Uterus (tissue), 4 donors: Measurements from ENCODE around the gene MYH15. TPM values are rescaled to one million over a fixed set of nuclear protein-coding genes. Genes with fewer than 3 reads are reported as not detected.

Experiments
- DNase-seq, 2 donors: peaks; one replicate each; pipeline ENCODE4 v3.0.0-alpha.2; 2019 to 2020
- H3K27ac ChIP-seq, 2 donors: fragments of 200-600 bp; sonication (generic); 1 replicate in 1 of 2; 2 replicates in 1 of 2; pipeline ENCODE4 v1.5.1; 2016 to 2018
- H3K27me3 ChIP-seq, 2 donors: fragments of 200-600 bp; sonication (generic); one replicate each; pipeline ENCODE4 v1.5.1; 2018 to 2019; ENCODE audit warnings: control low read depth in 1 of 2
- H3K36me3 ChIP-seq, 2 donors: fragments of 200-600 bp; sonication (generic); one replicate each; pipeline ENCODE4 v1.5.1; 2019; ENCODE audit warnings: control low read depth in 1 of 2
- H3K4me1 ChIP-seq, 2 donors: fragments of 200-600 bp; sonication (generic); one replicate each; pipeline ENCODE4 v1.5.1; 2018 to 2019; ENCODE audit warnings: control low read depth in 1 of 2
- H3K4me3 ChIP-seq, 2 donors: fragments of 200-600 bp; sonication (generic); 1 replicate in 1 of 2; 2 replicates in 1 of 2; pipeline ENCODE4 v1.5.1; 2018 to 2019; ENCODE audit warnings: mild to moderate bottlenecking in 1 of 2
- H3K9me3 ChIP-seq, 2 donors: fragments of 200-600 bp; sonication (generic); one replicate each; pipeline ENCODE4 v1.5.1; 2019; ENCODE audit warnings: control low read depth in 1 of 2
- POLR2A ChIP-seq, 2 donors: fragments of 450-650 bp; IDR thresholded peaks; one replicate each; pipeline ENCODE4 v1.6.1; 2016; ENCODE audit warnings: antibody characterized with exemption in 2 of 2, mild to moderate bottlenecking in 1 of 2, moderate library complexity in 1 of 2
- intact Hi-C: fragments of 100-400 bp; cut with DNase I; formaldehyde crosslinking; loops from one replicate; pipeline ENCODE4 v1.15.1; 2023; ENCODE audit warnings: low total_unique reads
- total RNA-seq, 4 donors: library from RNA; depleted of rRNA in 3 of 4; stranded (reverse); fragments of >200 nt in 3 of 4; gene quantifications; one replicate each; pipeline versions ENCODE4 v1.1.0 to v1.2.4, GENCODE V29; 2014 to 2023
- TF ChIP-seq, protein P1 (sequence below), 4 experiments: fragments of 200-600 bp in 2 of 4; fragments of 450-650 bp in 2 of 4; sonication (generic) in 2 of 4; IDR thresholded peaks; one replicate each; pipeline ENCODE4 v1.5.1; 2016 to 2019; ENCODE audit warnings: antibody characterized with exemption in 4 of 4, mild to moderate bottlenecking in 2 of 4, moderate library complexity in 1 of 4
- donor health status: DM: yes; HTN: yes; CAD: no.

MYH15 gene
- total RNA-seq, 4 donors from 2014 or later = 0.12 to 0.62 TPM; not detected in 2

DNA sequence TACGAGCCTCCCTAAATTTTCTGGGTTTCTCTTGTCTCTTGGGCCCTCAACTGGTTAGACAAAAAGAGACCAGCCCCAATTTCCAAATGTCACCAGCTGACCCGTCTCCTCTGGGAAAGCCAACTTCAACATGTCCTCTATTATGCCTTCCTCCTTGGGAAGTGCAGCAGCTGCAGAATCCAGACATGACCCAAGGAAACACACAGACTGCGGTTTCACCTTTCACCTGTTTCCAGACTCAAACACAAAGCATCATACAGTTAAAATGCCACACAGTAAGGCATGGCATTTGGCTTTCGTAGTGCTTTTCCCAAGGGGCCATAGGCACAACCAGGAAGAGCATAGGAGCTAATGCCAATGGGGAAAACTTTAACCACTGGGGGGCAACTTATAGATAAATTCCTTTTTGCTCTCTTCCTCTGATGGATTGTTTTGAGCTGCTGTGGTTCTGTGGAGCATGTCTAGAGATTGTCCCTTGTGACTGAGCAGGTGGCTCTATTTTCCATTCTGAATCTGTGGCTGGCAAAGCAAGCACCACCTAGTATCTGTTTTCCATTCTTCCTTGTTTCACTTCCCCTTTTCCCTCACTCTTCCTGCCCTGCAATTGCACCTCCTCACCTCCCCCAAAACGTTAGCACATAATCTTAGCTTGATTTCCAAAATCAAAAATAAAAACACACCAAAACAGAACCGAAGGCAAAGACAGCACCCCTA is 164.7 kb downstream of the MYH15 start:
- H3K27me3 ChIP-seq = no peaks in the 10 kb centered on the region
- H3K36me3 ChIP-seq = no peaks in the 10 kb centered on the region
- no peaks in the 10 kb centered on the region for H3K4me1 ChIP-seq
- no peak for TF ChIP-seq POLR2A (IDR thresholded peaks at IDR 0.05)
- TF ChIP-seq, protein P1, sequence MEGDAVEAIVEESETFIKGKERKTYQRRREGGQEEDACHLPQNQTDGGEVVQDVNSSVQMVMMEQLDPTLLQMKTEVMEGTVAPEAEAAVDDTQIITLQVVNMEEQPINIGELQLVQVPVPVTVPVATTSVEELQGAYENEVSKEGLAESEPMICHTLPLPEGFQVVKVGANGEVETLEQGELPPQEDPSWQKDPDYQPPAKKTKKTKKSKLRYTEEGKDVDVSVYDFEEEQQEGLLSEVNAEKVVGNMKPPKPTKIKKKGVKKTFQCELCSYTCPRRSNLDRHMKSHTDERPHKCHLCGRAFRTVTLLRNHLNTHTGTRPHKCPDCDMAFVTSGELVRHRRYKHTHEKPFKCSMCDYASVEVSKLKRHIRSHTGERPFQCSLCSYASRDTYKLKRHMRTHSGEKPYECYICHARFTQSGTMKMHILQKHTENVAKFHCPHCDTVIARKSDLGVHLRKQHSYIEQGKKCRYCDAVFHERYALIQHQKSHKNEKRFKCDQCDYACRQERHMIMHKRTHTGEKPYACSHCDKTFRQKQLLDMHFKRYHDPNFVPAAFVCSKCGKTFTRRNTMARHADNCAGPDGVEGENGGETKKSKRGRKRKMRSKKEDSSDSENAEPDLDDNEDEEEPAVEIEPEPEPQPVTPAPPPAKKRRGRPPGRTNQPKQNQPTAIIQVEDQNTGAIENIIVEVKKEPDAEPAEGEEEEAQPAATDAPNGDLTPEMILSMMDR (IDR thresholded peaks at IDR 0.05) = no peak
- no peak overlapping the region for H3K27ac ChIP-seq
- no peaks in the 10 kb centered on the region for H3K9me3 ChIP-seq
- intact Hi-C loops = no loop called here
- DNase-seq = no peak
- H3K4me3 ChIP-seq = no peak overlapping the region

- no peak overlapping the region for H3K27ac ChIP-seq
- no peak for DNase-seq
- no peaks in the 10 kb centered on the region for H3K9me3 ChIP-seq
- no peaks in the 10 kb centered on the region for H3K36me3 ChIP-seq
- H3K27me3 ChIP-seq = no peaks in the 10 kb centered on the region
- H3K4me1 ChIP-seq = no peaks in the 10 kb centered on the region
- no peak overlapping the region for H3K4me3 ChIP-seq
- TF ChIP-seq, protein P1 (IDR thresholded peaks at IDR 0.05) = no peak
- TF ChIP-seq POLR2A (IDR thresholded peaks at IDR 0.05) = no peak
- intact Hi-C loops = no loop called here
Observed at GRCh38 chr3:108343491-108343890, 166.9 kb downstream of the MYH15 start.

GRCh38 chr3:108342837-108343486 is 167.4 kb downstream of the MYH15 start:
- TF ChIP-seq, protein P1 (IDR thresholded peaks at IDR 0.05) = no peak
- TF ChIP-seq POLR2A (IDR thresholded peaks at IDR 0.05) = no peak
- no peak overlapping the region for H3K4me3 ChIP-seq
- H3K36me3 ChIP-seq = no peaks in the 10 kb centered on the region
- H3K9me3 ChIP-seq = no peaks in the 10 kb centered on the region
- intact Hi-C loops = no loop called here
- no peaks in the 10 kb centered on the region for H3K27me3 ChIP-seq
- no peaks in the 10 kb centered on the region for H3K4me1 ChIP-seq
- no peak for DNase-seq
- no peak overlapping the region for H3K27ac ChIP-seq

- Histone ChIP-seq H3K4me3 (no peak overlapping the region), H3K4me1 (no peaks in the 10 kb centered on the region), H3K9me3 (no peaks in the 10 kb centered on the region), H3K36me3 (no peaks in the 10 kb centered on the region), H3K27me3 (no peaks in the 10 kb centered on the region), H3K27ac (no peak overlapping the region)
- no peak for DNase-seq
- intact Hi-C loops = no loop called here
- TF ChIP-seq, protein P1 (IDR thresholded peaks at IDR 0.05) = no peak
- no peak for TF ChIP-seq POLR2A (IDR thresholded peaks at IDR 0.05)
Observed at GRCh38 chr3:108341911-108342310, 168.5 kb downstream of the MYH15 start.

DNA sequence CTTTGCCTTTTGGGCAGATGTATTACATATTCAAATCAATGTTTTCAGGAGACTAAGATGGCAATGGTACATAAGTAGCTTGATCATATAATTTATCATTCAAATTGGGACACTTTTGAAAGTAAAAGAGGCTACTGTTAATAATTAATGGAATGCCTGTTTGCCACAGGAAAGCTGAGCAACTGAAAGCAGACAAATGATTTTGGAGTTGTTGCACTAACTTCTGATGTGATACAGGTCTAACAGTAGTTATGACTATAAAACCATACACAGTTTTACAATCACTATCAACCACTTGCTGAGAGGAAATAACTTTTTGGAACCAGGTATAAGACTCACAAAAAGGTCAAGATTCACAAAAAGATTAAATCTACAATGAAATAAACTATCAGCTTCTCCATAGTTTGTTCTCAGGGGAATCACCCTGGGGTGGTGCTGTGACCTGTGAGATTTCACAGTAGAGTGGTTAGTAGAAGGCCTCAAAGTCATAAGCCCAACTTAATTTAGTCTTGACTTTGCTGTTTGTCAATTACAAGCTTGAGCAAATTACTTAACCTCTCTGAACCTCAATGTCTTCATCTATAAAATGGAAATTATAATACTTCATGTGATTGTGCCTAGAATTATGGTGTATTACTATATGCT is 171.4 kb downstream of the MYH15 start:
- Histone ChIP-seq H3K36me3 (no peaks in the 10 kb centered on the region), H3K4me1 (no peaks in the 10 kb centered on the region), H3K9me3 (no peaks in the 10 kb centered on the region), H3K27me3 (no peaks in the 10 kb centered on the region), H3K27ac (no peak overlapping the region), H3K4me3 (no peak overlapping the region)
- intact Hi-C loops = no loop called here
- TF ChIP-seq, protein P1 (IDR thresholded peaks at IDR 0.05) = no peak
- no peak for DNase-seq
